Osteocyte (in vitro differentiated cells): ENCODE data around the gene APBB2. TPM values are rescaled to one million over a fixed set of nuclear protein-coding genes. Genes with fewer than 3 reads are reported as not detected.

Experiments
- DNase-seq: peaks from one replicate; pipeline ENCODE4 v3.0.0; 2021; ENCODE audit warnings: mixed read lengths; ENCODE audit not compliant: unreplicated experiment; ENCODE audit errors: extremely low spot score
- H3K27ac Mint-ChIP-seq: one replicate; pipeline ENCODE4 v1.8.0; 2021; ENCODE audit warnings: mild to moderate bottlenecking, mixed read lengths; ENCODE audit not compliant: unreplicated experiment
- H3K27me3 Mint-ChIP-seq: one replicate; pipeline ENCODE4 v1.8.0; 2021; ENCODE audit warnings: mixed read lengths; ENCODE audit not compliant: unreplicated experiment
- H3K36me3 Mint-ChIP-seq: one replicate; pipeline ENCODE4 v1.8.0; 2021; ENCODE audit warnings: mixed read lengths; ENCODE audit not compliant: unreplicated experiment
- H3K4me1 Mint-ChIP-seq: one replicate; pipeline ENCODE4 v1.8.0; 2021; ENCODE audit warnings: mixed read lengths; ENCODE audit not compliant: unreplicated experiment
- H3K4me3 Mint-ChIP-seq: one replicate; pipeline ENCODE4 v1.8.0; 2021; ENCODE audit warnings: mild to moderate bottlenecking, moderate library complexity, mixed read lengths; ENCODE audit not compliant: unreplicated experiment
- H3K9me3 Mint-ChIP-seq: one replicate; pipeline ENCODE4 v1.8.0; 2021; ENCODE audit warnings: mixed read lengths; ENCODE audit not compliant: unreplicated experiment
- CTCF ChIP-seq: fragments of 200-600 bp; sonication (generic); IDR thresholded peaks from 2 replicates; pipeline ENCODE4 v1.5.0; 2021; ENCODE audit warnings: antibody characterized with exemption, mild to moderate bottlenecking, moderate library complexity
- total RNA-seq: library from RNA; stranded (reverse); gene quantifications from 2 replicates; pipeline ENCODE4 v1.2.1, GENCODE V29; 2021

The APBB2 gene
- total RNA-seq, 1 donor from 2014 or later: 56.2 TPM

GRCh38 chr4:41178372-41179370 is 35.7 kb downstream of the APBB2 start:
- no peaks in the 10 kb centered on the region for H3K36me3 Mint-ChIP-seq

GRCh38 chr4:41177016-41177415 is 37.3 kb downstream of the APBB2 start:
- DNase-seq: no peak
- H3K4me3 Mint-ChIP-seq: no peak overlapping the region

More at GRCh38 chr4:41178372-41179370, 35.7 kb downstream of the APBB2 start:
- no peaks in the 10 kb centered on the region for H3K9me3 Mint-ChIP-seq
- peaks cover 50% of the 10 kb centered on the region for H3K4me1 Mint-ChIP-seq
- DNase-seq: no peak
- peak overlapping the region; percentile 62 for H3K27ac Mint-ChIP-seq
- H3K27me3 Mint-ChIP-seq: no peaks in the 10 kb centered on the region
- no peak overlapping the region for H3K4me3 Mint-ChIP-seq
- no peak for TF ChIP-seq CTCF

GRCh38 chr4:41176340-41176739 is 38.0 kb downstream of the APBB2 start:
- H3K4me3 Mint-ChIP-seq: peak overlapping the region; percentile 36

More at GRCh38 chr4:41177016-41177415, 37.3 kb downstream of the APBB2 start:
- Mint-ChIP-seq H3K27ac (peak overlapping the region; percentile 69), H3K27me3 (no peaks in the 10 kb centered on the region), H3K4me1 (peaks cover 50% of the 10 kb centered on the region), H3K36me3 (no peaks in the 10 kb centered on the region), H3K9me3 (no peaks in the 10 kb centered on the region)
- peak; percentile 33 for TF ChIP-seq CTCF

GRCh38 chr4:41175794-41176193 is 38.5 kb downstream of the APBB2 start:
- peak overlapping the region; percentile 81 for H3K27ac Mint-ChIP-seq
- H3K4me1 Mint-ChIP-seq: peaks cover 48% of the 10 kb centered on the region
- DNase-seq: no peak
- H3K27me3 Mint-ChIP-seq: no peaks in the 10 kb centered on the region
- no peak for TF ChIP-seq CTCF
- H3K4me3 Mint-ChIP-seq: peak overlapping the region; percentile 36
- no peaks in the 10 kb centered on the region for H3K9me3 Mint-ChIP-seq
- no peaks in the 10 kb centered on the region for H3K36me3 Mint-ChIP-seq

More at GRCh38 chr4:41176340-41176739, 38.0 kb downstream of the APBB2 start:
- Mint-ChIP-seq H3K4me1 (peaks cover 50% of the 10 kb centered on the region), H3K27me3 (no peaks in the 10 kb centered on the region), H3K36me3 (no peaks in the 10 kb centered on the region), H3K27ac (peak overlapping the region; percentile 81), H3K9me3 (no peaks in the 10 kb centered on the region)
- no peak for TF ChIP-seq CTCF
- DNase-seq: no peak

- peaks cover 40% of the 10 kb centered on the region for H3K4me1 Mint-ChIP-seq
- no peaks in the 10 kb centered on the region for H3K9me3 Mint-ChIP-seq
- no peaks in the 10 kb centered on the region for H3K36me3 Mint-ChIP-seq
- no peak overlapping the region for H3K4me3 Mint-ChIP-seq
- no peak for TF ChIP-seq CTCF
- DNase-seq: no peak
- H3K27ac Mint-ChIP-seq: no peak overlapping the region
- H3K27me3 Mint-ChIP-seq: no peaks in the 10 kb centered on the region
Measured at GRCh38 chr4:41174444-41174843, 39.9 kb downstream of the APBB2 start.
